Hair follicular keratinocyte (primary cell): ENCODE results near the gene MANF. TPM values are rescaled to one million over a fixed set of nuclear protein-coding genes. Genes with fewer than 3 reads are reported as not detected.

Experiments used
- total RNA-seq: library from RNA; depleted of rRNA; stranded (reverse); fragments of >200 nt; gene quantifications from 2 replicates; pipeline ENCODE4 v1.2.3, GENCODE V29; 2015

MANF gene
- 278 and 296 TPM in 2 replicates for total RNA-seq

GRCh38 chr3:51384726-51385473, at the start of gene MANF:
Gene MANF (plus strand): TSS chr3:51385291. CDS start chr3:51385343, 52 bp downstream.

DNA sequence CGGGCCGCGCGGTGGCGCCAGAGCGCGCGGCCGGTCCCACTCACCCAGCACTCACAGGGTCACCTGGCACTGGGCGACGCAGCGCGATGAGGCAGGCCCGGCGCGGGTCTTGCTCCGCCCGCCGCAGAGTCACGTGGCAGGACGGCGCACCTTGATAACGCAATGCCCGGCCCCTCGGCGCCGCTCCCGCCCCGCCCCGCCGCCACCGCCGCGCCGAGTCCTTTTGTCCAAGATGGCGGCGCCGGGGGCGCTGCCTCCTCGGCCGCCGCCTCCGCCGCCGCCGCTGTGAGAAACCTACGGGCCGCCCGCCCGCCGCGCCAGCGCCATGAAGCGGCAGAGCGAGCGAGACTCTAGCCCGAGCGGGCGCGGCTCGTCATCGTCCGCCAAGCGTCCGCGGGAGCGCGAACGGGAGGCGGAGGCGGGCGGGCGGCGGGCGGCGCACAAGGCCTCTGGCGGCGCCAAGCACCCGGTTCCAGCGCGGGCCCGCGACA, 6.0 kb downstream of the MANF start, which contains the start of gene RBM15B:
Gene RBM15B, plus strand, starts transcription at position 211 of the 491 bp plus-strand sequence. Its CDS starts 115 bp downstream, at position 326.

Other genes starting within 250 kb of the MANF start
- 26.6 and 28.3 TPM in 2 replicates for gene RBM15B, start 6.0 kb downstream of the MANF start, total RNA-seq
- gene DCAF1, start 114.7 kb downstream of the MANF start, total RNA-seq, result 9.3 and 10.9 TPM in 2 replicates
- 7.4 and 8.1 TPM in 2 replicates for gene RAD54L2, start 153.4 kb downstream of the MANF start, total RNA-seq